ENCODE results near the gene ZNF506.
"Not testable (repeated sequence)": the region's sequence is repeated elsewhere in the genome, so short reads cannot be mapped to it uniquely, and the experiment has no call there.

The ZNF506 gene

DNA sequence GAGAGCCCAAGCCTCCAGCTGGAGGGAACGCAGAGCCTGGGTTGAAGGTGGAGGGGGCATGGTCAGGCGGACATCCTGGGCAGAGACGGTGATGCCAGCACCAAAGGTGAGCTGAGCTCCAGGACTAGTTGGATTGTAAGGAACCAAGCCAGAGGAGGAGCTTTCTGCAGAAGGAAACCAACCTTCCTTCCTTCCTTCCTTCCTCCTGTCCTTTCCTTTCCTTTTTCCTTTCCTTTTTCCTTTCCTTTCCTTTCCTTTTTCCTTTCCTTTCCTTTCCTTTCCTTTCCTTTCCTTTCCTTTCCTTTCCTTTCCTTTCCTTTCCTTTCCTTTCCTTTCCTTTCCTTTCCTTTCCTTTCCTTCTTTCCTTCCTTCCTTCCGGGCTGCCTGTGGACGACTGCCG lies 77.6 kb downstream of the ZNF506 start:
- DNase-seq = not testable (repeated sequence)

DNA sequence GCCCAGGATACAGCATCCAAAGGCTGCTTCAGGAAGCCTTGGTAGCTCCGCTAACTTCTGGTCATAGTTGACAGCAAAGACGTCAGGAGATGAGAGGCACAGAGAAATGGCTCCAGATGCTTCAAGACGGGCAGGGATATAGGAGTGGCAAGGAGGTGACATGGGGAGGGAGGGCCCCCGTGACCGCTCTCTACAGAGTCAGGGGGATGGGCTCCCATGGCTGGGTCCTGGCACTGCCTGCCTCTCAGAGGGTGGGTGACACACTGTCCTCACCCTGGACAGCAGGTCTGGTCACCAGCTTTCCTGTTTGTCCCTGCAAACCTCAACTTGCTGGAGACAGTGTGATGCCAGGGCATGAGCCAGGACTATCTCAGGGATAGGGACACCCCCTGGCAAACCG lies 78.4 kb downstream of the ZNF506 start:
- no peak for DNase-seq

DNA sequence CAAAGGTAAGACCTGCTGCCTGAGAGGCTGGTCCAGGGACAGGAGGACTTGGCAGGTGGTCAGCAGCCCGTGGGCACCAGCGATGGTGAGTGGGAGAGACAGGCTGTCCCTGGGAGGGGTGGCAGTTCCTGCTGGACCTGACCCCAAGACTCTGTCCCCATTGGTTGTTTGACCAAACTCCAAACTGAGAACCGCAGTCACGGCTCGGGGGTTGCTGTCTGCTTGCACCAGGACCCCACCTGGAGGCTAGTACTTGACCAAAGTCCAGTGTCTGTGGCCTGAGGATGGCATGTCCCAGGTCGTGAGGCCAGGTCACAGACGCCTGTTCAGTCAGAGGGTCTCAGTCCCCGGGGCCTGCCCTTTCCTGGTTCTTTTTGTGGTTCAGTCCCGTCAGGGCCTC lies 78.8 kb downstream of the ZNF506 start:
- no peak for DNase-seq

All from activated T-cell treated with anti-CD3 and anti-CD28 coated beads for 4 hours (primary cell).